Stimulated activated naive CD8-positive, alpha-beta T cell treated with anti-CD3 and anti-CD28 coated beads, Interleukin-15, Interleukin-2, amounts not matched to agents 100 ng/mL and 50 ng/mL, for 24 hours (primary cell): ENCODE data around the gene RNU6-8.

ENCODE experiments used
- H3K27ac Mint-ChIP-seq: one replicate; pipeline ENCODE4 v1.8.0; 2021; ENCODE audit warnings: mild to moderate bottlenecking, mixed read lengths
- H3K27me3 Mint-ChIP-seq: one replicate; pipeline ENCODE4 v1.8.0; 2021; ENCODE audit warnings: mixed read lengths
- H3K36me3 Mint-ChIP-seq: one replicate; pipeline ENCODE4 v1.8.0; 2021; ENCODE audit warnings: low read depth, mixed read lengths
- H3K4me1 Mint-ChIP-seq: one replicate; pipeline ENCODE4 v1.8.0; 2021; ENCODE audit warnings: low read depth, mixed read lengths
- H3K4me3 Mint-ChIP-seq: one replicate; pipeline ENCODE4 v1.8.0; 2021; ENCODE audit warnings: mild to moderate bottlenecking, mixed read lengths
- H3K9me3 Mint-ChIP-seq: one replicate; pipeline ENCODE4 v1.8.0; 2021; ENCODE audit warnings: mixed read lengths

Gene RNU6-8

GRCh38 chr14:32217301-32217700, 14.2 kb upstream of the RNU6-8 start:
- no peak overlapping the region for H3K27ac Mint-ChIP-seq
- no peaks in the 10 kb centered on the region for H3K36me3 Mint-ChIP-seq
- no peaks in the 10 kb centered on the region for H3K27me3 Mint-ChIP-seq
- H3K4me3 Mint-ChIP-seq, result no peak overlapping the region
- peaks cover 5% of the 10 kb centered on the region for H3K9me3 Mint-ChIP-seq
- H3K4me1 Mint-ChIP-seq, result peaks cover 4% of the 10 kb centered on the region

DNA sequence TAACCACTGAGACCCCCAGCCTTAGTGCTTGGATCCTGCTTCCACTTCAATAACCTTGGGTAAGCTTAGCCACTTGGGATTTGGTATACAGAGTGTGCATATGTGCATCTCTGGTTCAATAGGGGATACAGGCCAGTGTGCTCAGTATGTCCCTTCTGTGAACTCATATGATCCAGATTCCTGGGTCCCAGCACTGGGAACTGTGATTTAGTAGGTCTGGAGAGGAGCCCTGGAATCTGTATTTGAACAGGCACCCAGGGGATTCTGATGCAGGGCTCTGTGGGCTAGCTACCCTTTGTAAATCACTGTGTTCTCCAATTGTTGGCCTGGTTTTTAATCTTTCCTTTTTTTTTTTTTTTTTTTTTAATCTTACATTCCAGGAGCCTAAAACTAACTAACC, 9.8 kb upstream of the RNU6-8 start:
- H3K4me3 Mint-ChIP-seq, result no peak overlapping the region
- peaks cover 4% of the 10 kb centered on the region for H3K4me1 Mint-ChIP-seq
- peaks cover 5% of the 10 kb centered on the region for H3K9me3 Mint-ChIP-seq
- H3K27ac Mint-ChIP-seq, result no peak overlapping the region
- peaks cover 9% of the 10 kb centered on the region for H3K27me3 Mint-ChIP-seq
- H3K36me3 Mint-ChIP-seq, result peaks cover 3% of the 10 kb centered on the region

DNA sequence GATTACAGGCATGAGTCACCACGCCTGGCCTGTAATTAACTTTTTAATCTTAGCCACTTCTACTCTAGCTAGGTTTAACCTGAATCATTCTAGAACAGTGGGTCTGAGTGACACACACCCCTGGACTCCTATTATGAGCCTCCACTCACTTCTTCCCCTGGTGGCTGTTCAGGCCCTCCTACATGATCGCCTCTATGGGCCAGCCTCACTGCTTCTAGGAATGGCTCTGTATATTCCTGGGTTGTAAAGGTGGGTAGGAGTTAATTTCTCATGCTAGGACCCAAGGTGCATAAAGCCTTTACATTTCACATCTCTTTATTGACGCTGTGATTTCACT, 8.0 kb upstream of the RNU6-8 start:
- Mint-ChIP-seq H3K27me3 (peaks cover 9% of the 10 kb centered on the region), H3K27ac (no peak overlapping the region), H3K4me1 (peaks cover 8% of the 10 kb centered on the region), H3K4me3 (no peak overlapping the region), H3K36me3 (peaks cover 3% of the 10 kb centered on the region), H3K9me3 (peaks cover 5% of the 10 kb centered on the region)

GRCh38 chr14:32209471-32209870, 6.4 kb upstream of the RNU6-8 start:
- Mint-ChIP-seq H3K9me3 (no peaks in the 10 kb centered on the region), H3K36me3 (peaks cover 3% of the 10 kb centered on the region), H3K4me3 (no peak overlapping the region), H3K27me3 (peaks cover 9% of the 10 kb centered on the region), H3K4me1 (peaks cover 20% of the 10 kb centered on the region), H3K27ac (no peak overlapping the region)

- no peaks in the 10 kb centered on the region for H3K9me3 Mint-ChIP-seq
- H3K27ac Mint-ChIP-seq, result no peak overlapping the region
- H3K36me3 Mint-ChIP-seq, result peaks cover 3% of the 10 kb centered on the region
- no peak overlapping the region for H3K4me3 Mint-ChIP-seq
- peaks cover 9% of the 10 kb centered on the region for H3K27me3 Mint-ChIP-seq
- H3K4me1 Mint-ChIP-seq, result peaks cover 29% of the 10 kb centered on the region
These were observed 5.4 kb upstream of the RNU6-8 start for GRCh38 chr14:32208490-32208889.

GRCh38 chr14:32206552-32206951, 3.5 kb upstream of the RNU6-8 start:
- H3K9me3 Mint-ChIP-seq, result no peaks in the 10 kb centered on the region
- peaks cover 45% of the 10 kb centered on the region for H3K4me1 Mint-ChIP-seq
- H3K27ac Mint-ChIP-seq, result no peak overlapping the region
- peaks cover 9% of the 10 kb centered on the region for H3K27me3 Mint-ChIP-seq
- H3K4me3 Mint-ChIP-seq, result no peak overlapping the region
- H3K36me3 Mint-ChIP-seq, result peaks cover 3% of the 10 kb centered on the region

DNA sequence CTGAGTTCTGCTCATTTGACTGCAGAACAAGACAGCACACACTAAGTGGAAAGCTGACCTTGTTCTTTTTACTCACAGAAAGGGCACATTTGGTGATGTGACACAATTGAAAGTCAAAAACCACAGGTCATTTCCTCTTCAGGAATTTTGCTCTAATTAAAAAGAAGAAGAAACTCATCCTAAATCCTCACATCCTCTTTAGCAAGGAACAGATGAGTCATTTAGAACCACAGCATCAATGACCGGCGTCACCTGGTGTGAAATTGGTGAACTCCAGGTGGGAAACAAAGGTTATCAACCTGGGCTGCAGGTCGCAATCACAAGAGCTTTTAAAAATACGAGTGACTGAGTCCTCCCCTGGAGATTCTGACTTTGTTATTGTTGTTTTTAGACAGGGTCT, 2.9 kb upstream of the RNU6-8 start:
- Mint-ChIP-seq H3K27ac (no peak overlapping the region), H3K4me3 (peak overlapping the region; percentile 26)

DNA sequence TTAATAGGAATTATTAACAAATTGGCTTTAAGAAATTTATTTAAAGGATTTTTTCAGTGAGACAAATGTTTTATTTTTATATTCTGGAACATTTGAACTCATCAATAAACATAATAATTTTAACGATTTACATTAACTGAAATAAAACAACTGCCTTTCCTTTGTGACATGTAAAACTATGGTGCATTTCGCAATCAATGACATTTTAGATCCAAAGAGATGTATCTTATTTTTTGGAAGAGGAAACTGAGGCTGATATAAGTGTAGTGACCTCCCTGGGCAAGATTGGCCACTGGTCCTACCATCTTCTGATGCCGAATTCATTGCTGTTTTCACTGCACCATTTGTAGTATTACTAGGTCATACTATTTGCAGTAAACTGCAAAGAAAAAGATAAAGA, 2.5 kb upstream of the RNU6-8 start:
- peaks cover 9% of the 10 kb centered on the region for H3K27me3 Mint-ChIP-seq
- no peaks in the 10 kb centered on the region for H3K9me3 Mint-ChIP-seq
- peaks cover 3% of the 10 kb centered on the region for H3K36me3 Mint-ChIP-seq
- no peak overlapping the region for H3K27ac Mint-ChIP-seq
- H3K4me1 Mint-ChIP-seq, result peaks cover 51% of the 10 kb centered on the region
- peak overlapping the region; percentile 26 for H3K4me3 Mint-ChIP-seq

More for the DNA sequence above, 2.9 kb upstream of the RNU6-8 start:
- H3K9me3 Mint-ChIP-seq, result no peaks in the 10 kb centered on the region
- peaks cover 3% of the 10 kb centered on the region for H3K36me3 Mint-ChIP-seq
- peaks cover 9% of the 10 kb centered on the region for H3K27me3 Mint-ChIP-seq
- H3K4me1 Mint-ChIP-seq, result peaks cover 46% of the 10 kb centered on the region

DNA sequence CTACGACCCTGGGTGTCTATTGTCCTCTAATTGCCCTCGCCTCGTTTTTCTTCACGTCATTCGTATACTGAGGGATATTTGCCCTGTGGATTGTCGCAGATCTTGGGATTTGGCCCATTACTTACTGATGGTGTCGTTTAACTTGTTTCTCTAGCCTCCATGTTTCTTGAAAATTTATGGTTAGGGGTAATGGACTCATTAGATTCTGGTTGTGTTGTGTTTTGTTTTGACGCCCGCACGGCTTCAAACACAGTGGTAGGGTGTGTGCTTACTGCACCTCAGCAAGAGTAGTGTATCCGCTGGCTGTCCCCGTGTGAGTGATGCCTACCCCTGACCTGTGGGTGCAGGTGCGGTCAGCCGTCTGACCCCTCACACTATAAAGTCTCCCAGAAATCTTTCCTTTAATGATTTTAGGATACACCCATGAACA, 874 bp upstream of the RNU6-8 start:
- Mint-ChIP-seq H3K9me3 (no peaks in the 10 kb centered on the region), H3K27ac (peak overlapping the region; percentile 99), H3K4me1 (peaks cover 58% of the 10 kb centered on the region), H3K36me3 (no peaks in the 10 kb centered on the region), H3K4me3 (peak overlapping the region; percentile 88), H3K27me3 (peaks cover 6% of the 10 kb centered on the region)

DNA sequence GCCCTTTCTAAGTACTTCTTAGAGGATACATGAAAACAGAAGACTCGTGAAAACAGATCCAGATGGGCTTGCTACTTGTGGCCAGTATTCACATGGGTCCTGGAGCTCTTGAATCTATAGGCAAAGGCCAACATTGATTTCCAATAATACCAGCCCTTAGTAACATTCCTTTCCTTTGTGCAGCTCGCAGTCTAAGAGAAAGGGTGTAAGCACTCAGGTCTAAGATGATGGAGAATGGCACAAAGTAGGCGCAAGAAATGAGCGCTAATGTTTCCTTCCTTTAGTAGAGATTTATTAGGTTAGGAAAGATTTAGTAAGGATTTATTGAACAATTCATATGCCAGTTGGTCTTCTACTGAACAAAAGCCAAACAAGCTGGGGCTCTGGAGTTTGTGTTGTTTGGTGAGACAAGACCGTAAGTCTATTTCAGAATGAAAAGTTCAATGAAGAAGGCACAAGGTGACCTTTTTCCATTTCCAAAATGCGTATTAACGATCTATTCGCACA, 525 bp downstream of the RNU6-8 start:
- no peaks in the 10 kb centered on the region for H3K36me3 Mint-ChIP-seq
- H3K27ac Mint-ChIP-seq, result peak overlapping the region; percentile 99
- peaks cover 65% of the 10 kb centered on the region for H3K4me1 Mint-ChIP-seq
- peaks cover 4% of the 10 kb centered on the region for H3K27me3 Mint-ChIP-seq
- H3K9me3 Mint-ChIP-seq, result no peaks in the 10 kb centered on the region
- peak overlapping the region; percentile 88 for H3K4me3 Mint-ChIP-seq

GRCh38 chr14:32201816-32202490, 1.1 kb downstream of the RNU6-8 start, which contains the start of gene RNU6-7:
RNU6-7 (plus strand) TSS chr14:32202045.
- Mint-ChIP-seq H3K9me3 (no peaks in the 10 kb centered on the region), H3K36me3 (no peaks in the 10 kb centered on the region), H3K4me1 (peaks cover 66% of the 10 kb centered on the region), H3K4me3 (peak within 1 kb of the TSS; percentile 88), H3K27me3 (peaks cover 4% of the 10 kb centered on the region), H3K27ac (peak within 1 kb of the TSS; percentile 99)

DNA sequence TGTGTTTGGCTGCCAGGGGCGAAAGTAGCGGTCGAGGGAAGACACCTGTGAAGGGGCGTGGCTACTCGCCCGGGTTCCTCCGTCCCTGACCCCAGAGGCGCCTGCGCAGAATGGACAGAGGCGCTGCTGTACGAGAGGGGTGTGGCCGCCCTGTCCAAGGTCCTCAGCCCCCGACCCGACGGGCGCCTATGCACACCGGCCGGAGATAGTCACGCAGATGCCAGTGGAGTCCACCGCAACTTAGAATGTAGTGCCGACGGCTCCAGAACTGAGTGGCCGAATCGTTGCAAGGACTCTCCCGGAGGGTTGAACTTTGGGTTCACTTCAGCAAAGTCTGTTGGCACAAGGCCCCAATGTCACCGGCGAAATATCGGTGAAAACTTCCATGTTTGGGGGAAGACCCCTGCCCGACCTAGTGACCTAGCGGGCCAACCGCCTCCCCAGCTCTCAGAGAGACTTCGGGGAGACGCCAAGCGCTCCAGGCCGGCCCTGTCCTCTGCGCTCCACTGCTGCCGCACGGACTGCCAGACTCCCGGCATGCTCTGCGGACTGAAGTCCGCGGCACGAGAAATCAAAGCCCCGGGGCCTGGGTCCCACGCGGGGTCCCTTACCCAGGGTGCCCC, 1.8 kb downstream of the RNU6-8 start:
- H3K27me3 Mint-ChIP-seq, result peaks cover 4% of the 10 kb centered on the region
- H3K27ac Mint-ChIP-seq, result peak overlapping the region; percentile 99
- H3K4me1 Mint-ChIP-seq, result peaks cover 61% of the 10 kb centered on the region
- peak overlapping the region; percentile 88 for H3K4me3 Mint-ChIP-seq
- H3K36me3 Mint-ChIP-seq, result no peaks in the 10 kb centered on the region
- H3K9me3 Mint-ChIP-seq, result no peaks in the 10 kb centered on the region

DNA sequence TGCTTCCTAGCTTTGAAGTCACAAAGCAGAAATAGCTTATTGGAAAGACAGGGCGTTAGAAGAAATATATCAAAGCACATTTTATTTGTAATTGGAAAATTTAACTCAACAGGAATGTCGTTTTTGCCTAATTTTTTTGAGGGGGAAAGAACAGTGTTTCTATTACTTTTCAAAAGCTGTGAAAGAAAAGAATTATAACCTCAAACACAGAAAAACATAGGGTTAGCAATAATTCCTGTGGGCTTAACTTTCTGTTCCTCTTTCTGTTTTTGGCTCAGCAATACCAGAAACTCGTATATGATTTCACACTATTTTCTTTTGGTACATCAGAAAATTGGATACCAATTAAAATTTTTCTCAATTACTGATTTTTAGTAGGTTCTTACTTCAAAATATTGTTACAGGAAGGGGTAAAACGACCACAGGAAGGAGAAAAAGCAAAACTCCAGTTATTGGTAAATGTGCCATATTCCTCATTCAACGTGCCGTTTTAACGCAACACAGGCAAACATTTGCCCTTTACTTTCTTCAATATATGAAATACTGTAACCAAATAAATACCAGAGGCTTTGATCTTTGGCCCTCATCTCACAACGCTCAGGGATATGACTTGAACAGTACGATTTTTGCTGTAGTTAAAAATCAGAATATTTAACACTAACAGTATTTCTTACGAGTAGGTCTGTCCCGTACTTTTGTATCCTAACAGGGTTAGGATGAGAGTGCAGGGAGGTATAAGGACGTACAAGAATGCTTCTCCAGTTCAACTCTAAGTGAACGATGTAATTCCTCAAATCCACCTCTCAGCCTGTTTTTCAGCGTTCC, 2.5 kb downstream of the RNU6-8 start:
- Mint-ChIP-seq H3K4me1 (peaks cover 54% of the 10 kb centered on the region), H3K27ac (peak overlapping the region; percentile 99), H3K4me3 (peak overlapping the region; percentile 88), H3K36me3 (no peaks in the 10 kb centered on the region), H3K9me3 (no peaks in the 10 kb centered on the region), H3K27me3 (peaks cover 6% of the 10 kb centered on the region)

GRCh38 chr14:32197919-32198318, 5.2 kb downstream of the RNU6-8 start:
- no peak overlapping the region for H3K27ac Mint-ChIP-seq
- peaks cover 13% of the 10 kb centered on the region for H3K27me3 Mint-ChIP-seq
- H3K9me3 Mint-ChIP-seq, result no peaks in the 10 kb centered on the region
- peaks cover 39% of the 10 kb centered on the region for H3K4me1 Mint-ChIP-seq
- no peak overlapping the region for H3K4me3 Mint-ChIP-seq
- H3K36me3 Mint-ChIP-seq, result no peaks in the 10 kb centered on the region

DNA sequence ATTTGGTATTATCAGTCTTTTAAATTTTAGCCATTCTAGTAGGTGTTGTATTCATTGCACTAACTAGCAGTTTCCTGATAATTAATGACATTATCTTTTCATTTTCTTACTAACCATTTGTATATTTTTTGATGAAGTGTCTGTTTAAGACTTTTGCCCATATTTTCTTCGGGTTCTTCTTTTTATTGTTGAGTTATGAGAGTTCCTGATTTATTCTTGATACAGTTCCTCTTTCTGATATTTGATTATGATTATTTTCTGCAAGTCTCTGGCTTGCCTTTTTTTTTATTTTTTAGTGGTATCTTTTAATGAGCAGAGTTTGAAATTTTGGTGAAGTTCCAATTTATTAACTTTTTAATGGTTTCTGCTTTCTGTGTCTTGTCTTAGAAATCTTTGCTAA, 7.4 kb downstream of the RNU6-8 start:
- Mint-ChIP-seq H3K27ac (no peak overlapping the region), H3K9me3 (no peaks in the 10 kb centered on the region), H3K27me3 (peaks cover 13% of the 10 kb centered on the region), H3K36me3 (no peaks in the 10 kb centered on the region), H3K4me3 (no peak overlapping the region), H3K4me1 (peaks cover 21% of the 10 kb centered on the region)
